GM19099 (cell line): ENCODE results near the gene DLGAP4.

Source experiments
- POLR2A ChIP-seq: IDR thresholded peaks from 3 replicates; pipeline ENCODE4 v1.6.1; 2011; ENCODE audit warnings: low read depth; ENCODE audit not compliant: insufficient read length; ENCODE audit errors: extremely low read depth

Gene DLGAP4

GRCh38 chr20:36270744-36271638 lies 35.1 kb upstream of the DLGAP4 start:
- no peak for TF ChIP-seq POLR2A

- no peak for TF ChIP-seq POLR2A
Observed at GRCh38 chr20:36271639-36272546, 34.2 kb upstream of the DLGAP4 start.

GRCh38 chr20:36272547-36273220 lies 33.5 kb upstream of the DLGAP4 start:
- no peak for TF ChIP-seq POLR2A

GRCh38 chr20:36273414-36274180 lies 32.5 kb upstream of the DLGAP4 start:
- TF ChIP-seq POLR2A = no peak

GRCh38 chr20:36274181-36274841 lies 31.8 kb upstream of the DLGAP4 start:
- TF ChIP-seq POLR2A = no peak

GRCh38 chr20:36275011-36275410 lies 31.1 kb upstream of the DLGAP4 start:
- TF ChIP-seq POLR2A = no peak

- TF ChIP-seq POLR2A = no peak
Observed at GRCh38 chr20:36275441-36276189, 30.5 kb upstream of the DLGAP4 start.

GRCh38 chr20:36277546-36277945 lies 28.6 kb upstream of the DLGAP4 start:
- TF ChIP-seq POLR2A = no peak

GRCh38 chr20:36279362-36279761 lies 26.8 kb upstream of the DLGAP4 start:
- no peak for TF ChIP-seq POLR2A

- TF ChIP-seq POLR2A = no peak
Observed at GRCh38 chr20:36279776-36280175, 26.4 kb upstream of the DLGAP4 start.

- no peak for TF ChIP-seq POLR2A
Observed at GRCh38 chr20:36281785-36282380, 24.3 kb upstream of the DLGAP4 start.

- TF ChIP-seq POLR2A = no peak
Observed at GRCh38 chr20:36284751-36285150, 21.4 kb upstream of the DLGAP4 start.
